H7 (cell line): ENCODE data around the gene STX8. TPM values are rescaled to one million over a fixed set of nuclear protein-coding genes. Genes with fewer than 3 reads are reported as not detected.
A peak's percentile ranks its signal among the peaks of the same experiment; 100 is the strongest.

Experiments used
- DNase-seq: peaks from one replicate; pipeline ENCODE4 v3.0.0; 2012
- H3K27me3 ChIP-seq: 2 replicates; pipeline ENCODE4 v1.6.0; 2011; ENCODE audit warnings: mild to moderate bottlenecking, low read length; ENCODE audit not compliant: control insufficient read depth, insufficient read depth
- H3K36me3 ChIP-seq: replicated peaks from 2 replicates; pipeline ENCODE4 v1.5.1; 2011; ENCODE audit warnings: low read length; ENCODE audit not compliant: control insufficient read depth, insufficient read depth
- H3K4me3 ChIP-seq: 2 replicates; pipeline ENCODE4 v1.5.1; 2011; ENCODE audit warnings: low read depth, mild to moderate bottlenecking, control low read depth, low read length, moderate library complexity; ENCODE audit not compliant: insufficient read depth
- total RNA-seq: library from RNA; depleted of rRNA; stranded (reverse); fragments of >200 nt; shearing (Covaris generic); gene quantifications from 2 replicates; pipeline ENCODE4 v1.2.3, GENCODE V29; 2014

Gene STX8
- total RNA-seq, 1 experiment from 2014 or later, result 51.8 TPM

DNA sequence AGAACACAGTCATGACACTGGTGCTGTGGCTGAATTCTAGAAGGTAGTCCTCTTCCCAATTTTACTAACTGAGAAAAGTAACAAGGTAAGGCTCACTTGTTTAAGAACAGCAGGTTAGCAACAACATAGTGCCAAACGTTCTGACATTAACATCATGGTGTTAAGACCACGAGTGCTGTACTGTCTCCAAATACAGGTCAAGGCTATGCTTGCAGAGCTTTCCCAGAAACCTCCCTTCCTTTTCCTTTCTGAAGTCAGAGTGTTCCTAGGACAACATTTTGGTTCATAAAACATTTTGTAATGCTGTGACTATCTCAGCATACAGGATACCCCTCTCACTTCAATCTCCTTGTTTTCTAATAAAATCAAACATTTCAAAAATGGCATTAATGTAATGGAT lies 144.0 kb downstream of the STX8 start:
- no peak for DNase-seq
- no peaks in the 10 kb centered on the region for H3K36me3 ChIP-seq
- H3K4me3 ChIP-seq, result no peak overlapping the region
- no peaks in the 10 kb centered on the region for H3K27me3 ChIP-seq

DNA sequence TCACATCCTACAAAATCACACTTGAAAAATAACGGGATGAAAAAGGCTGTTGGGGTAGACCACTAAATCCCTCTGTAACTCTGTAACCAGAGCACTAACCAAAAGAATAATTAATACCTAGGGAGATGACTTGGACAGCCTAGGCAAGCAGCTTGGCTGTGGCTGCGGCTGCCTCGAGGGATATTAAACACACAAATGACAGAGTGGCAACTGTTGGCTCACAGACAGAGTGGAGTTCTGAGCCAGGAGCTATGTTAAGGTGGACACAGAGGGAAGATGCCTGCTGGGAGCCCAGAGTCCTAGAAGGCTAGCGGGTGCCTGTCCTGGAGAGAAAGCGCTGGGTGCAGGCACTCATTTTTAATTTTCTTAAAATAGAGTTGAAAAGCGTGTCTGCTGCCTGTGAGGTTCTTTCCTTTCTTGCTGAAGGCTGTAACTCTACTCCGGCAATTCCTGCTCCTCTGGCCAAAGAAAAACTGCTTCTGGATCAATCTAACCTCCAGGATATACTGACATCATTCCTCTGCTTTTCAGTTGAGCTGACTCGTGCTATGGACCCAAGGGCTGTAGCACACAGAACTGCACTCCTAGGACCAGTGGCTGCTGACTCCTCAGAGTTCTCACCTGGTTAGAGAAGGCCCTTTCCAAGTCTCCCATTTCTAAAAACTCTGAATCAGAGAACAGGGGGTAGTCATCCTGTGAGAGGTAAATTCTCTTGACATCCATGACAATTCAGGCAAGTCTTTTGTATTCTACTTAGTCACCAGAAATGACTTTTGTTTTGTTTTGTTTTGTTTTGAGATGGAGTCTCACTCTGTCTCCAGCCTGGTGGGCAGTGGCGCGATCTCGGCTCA lies 147.9 kb downstream of the STX8 start:
- H3K27me3 ChIP-seq, result no peaks in the 10 kb centered on the region
- H3K36me3 ChIP-seq, result no peaks in the 10 kb centered on the region
- H3K4me3 ChIP-seq, result no peak overlapping the region
- no peak for DNase-seq

DNA sequence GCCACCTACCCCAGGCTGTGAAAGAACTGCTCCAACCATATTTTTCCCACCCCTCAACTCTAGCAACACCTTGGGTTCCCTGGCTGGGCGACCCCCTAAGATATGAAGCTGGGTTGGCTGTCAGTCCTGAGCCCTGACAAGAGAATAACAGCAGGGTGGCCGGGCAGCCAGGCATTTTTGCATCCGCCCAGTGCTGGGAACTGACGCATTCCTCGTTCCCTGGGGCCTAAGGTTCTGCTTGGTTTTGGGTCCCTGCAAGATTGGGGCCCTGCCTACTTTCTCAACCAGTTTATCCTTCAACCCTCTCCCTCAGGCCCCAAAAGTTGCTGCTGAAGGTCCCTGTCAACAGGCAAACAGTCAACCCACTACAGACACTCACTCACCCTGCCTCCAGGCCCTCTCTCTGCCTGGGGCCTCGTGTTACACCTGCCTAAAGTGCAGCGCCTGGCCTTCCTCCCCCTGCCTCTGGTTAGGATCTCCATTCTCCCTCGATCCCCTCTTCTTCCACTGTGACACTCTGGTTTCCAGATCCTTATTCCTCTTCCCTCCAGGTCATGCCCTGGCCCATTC lies 151.5 kb downstream of the STX8 start:
- no peaks in the 10 kb centered on the region for H3K36me3 ChIP-seq
- no peaks in the 10 kb centered on the region for H3K27me3 ChIP-seq
- peak; percentile 36 for DNase-seq
- no peak overlapping the region for H3K4me3 ChIP-seq

DNA sequence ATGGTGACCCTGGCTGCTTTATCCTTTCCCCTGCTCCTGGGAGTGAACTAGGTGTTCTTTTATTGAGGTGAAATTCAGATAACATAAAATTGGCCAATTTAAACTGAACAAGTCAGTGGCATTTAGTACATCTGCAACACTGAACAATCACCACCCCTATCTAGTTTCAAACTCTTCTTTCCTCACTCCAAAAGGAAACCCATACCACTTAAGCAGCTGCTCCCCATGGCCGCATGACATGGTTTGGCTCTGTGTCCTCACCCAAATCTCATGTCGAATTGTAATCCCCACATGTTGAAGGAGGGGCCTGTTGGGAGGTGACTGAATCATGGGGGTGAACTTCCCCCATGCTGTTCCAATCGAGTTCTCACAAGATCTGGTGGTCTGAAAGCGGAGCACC lies 154.1 kb downstream of the STX8 start:
- Histone ChIP-seq H3K36me3 (no peaks in the 10 kb centered on the region), H3K27me3 (no peaks in the 10 kb centered on the region), H3K4me3 (no peak overlapping the region)
- DNase-seq, result no peak

DNA sequence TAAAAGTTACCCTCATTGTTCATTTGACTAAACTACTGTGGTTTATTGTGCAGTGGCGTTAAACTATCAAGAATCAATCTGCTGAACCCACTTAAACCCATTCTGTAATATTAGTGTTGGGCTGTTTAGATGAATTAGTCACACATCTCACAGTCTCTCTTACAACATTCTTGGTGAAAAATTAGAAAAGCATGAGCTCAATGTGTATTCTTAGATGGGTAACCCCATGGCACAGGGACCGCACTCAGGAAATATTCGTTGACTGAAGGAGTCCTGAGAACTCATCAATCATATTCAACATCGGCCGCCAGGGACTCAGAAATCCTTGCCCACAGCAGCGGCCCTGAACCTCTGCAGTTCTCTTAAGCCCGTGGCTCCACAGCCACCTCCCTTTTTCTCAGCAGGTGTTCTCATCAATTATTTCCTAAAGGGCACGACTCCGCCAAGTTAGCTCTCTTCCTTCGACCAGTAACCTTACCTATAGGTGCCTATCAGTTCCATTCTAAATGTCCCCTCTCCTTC lies 155.6 kb downstream of the STX8 start:
- Histone ChIP-seq H3K36me3 (no peaks in the 10 kb centered on the region), H3K27me3 (no peaks in the 10 kb centered on the region), H3K4me3 (no peak overlapping the region)
- no peak for DNase-seq

DNA sequence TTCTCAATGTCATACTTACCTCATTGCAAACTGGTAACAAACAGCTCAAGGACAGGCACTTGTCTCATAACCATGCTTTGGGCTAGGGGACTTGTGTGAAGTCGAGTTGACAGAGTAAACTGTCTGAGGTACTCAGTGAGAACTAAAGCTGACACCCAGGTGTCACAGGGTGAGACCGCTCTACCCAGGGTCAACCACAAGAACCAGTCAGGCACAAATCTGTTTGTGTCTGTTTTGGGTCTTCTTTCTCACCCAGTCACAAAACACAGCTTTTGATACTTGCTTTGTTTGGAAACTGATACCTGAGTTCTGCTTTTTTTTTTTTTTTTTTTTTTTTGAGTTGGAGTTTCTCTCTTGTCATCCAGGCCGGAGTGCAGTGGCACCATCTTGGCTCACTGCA lies 161.1 kb downstream of the STX8 start:
- H3K4me3 ChIP-seq, result no peak overlapping the region
- H3K36me3 ChIP-seq, result no peaks in the 10 kb centered on the region
- DNase-seq, result no peak
- H3K27me3 ChIP-seq, result no peaks in the 10 kb centered on the region

DNA sequence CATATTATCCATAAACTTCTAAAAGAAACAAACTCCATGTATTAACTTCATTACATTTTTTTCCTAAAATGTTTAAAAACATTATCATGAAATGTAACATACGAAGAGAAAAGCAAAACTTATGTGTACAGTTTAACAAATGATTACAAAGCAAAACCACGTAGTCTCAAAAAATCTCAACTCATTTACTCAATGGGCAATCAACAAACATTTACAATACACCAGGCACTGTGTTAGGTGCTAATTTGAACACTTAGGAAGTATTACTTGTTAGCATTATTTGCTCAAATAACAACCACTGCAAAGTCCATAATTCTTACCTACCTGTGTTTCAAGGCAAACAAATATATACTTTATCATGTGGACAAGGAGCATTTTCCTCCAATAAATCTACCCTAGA lies 164.9 kb downstream of the STX8 start:
- H3K36me3 ChIP-seq, result no peaks in the 10 kb centered on the region
- no peak for DNase-seq
- no peaks in the 10 kb centered on the region for H3K27me3 ChIP-seq
- H3K4me3 ChIP-seq, result no peak overlapping the region

DNA sequence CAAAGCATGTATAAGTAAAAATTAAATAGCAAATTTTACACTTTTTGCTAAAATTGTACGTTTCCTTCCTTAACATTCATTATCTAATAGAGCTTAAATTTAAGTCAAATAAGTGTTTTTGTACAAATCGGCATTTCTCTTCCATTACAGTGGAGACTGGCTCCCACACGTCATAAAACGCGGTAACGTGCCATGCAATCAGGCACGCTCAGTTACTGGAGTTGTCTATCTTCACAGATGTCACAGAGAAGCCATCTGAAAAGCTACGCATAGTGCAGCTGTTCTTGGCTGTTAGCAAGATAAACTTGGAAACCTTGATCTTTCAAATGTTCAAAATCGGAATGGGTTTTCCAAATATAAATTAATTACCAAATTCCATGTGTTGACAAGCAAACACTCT lies 165.3 kb downstream of the STX8 start:
- H3K27me3 ChIP-seq, result no peaks in the 10 kb centered on the region
- H3K36me3 ChIP-seq, result no peaks in the 10 kb centered on the region
- H3K4me3 ChIP-seq, result no peak overlapping the region
- no peak for DNase-seq

DNA sequence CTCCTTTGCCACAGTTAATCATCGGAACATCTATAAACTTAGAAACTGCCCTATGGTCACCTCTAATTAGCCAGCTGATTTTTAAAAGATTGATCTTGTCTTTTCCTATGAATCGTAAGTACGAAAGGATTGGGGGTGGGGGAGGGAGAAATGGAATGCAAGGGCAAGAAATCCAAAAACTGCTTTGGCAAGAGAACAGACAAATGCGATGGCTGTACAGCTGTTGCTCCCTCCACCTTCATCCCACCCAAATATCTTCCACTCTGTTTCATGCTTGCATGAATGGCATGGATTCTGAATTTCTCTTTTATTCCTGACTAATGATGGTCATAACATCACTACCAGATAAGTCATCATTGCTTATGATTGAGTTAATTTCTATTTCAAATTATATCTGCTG lies 165.7 kb downstream of the STX8 start:
- no peaks in the 10 kb centered on the region for H3K36me3 ChIP-seq
- H3K4me3 ChIP-seq, result no peak overlapping the region
- H3K27me3 ChIP-seq, result no peaks in the 10 kb centered on the region
- DNase-seq, result no peak

DNA sequence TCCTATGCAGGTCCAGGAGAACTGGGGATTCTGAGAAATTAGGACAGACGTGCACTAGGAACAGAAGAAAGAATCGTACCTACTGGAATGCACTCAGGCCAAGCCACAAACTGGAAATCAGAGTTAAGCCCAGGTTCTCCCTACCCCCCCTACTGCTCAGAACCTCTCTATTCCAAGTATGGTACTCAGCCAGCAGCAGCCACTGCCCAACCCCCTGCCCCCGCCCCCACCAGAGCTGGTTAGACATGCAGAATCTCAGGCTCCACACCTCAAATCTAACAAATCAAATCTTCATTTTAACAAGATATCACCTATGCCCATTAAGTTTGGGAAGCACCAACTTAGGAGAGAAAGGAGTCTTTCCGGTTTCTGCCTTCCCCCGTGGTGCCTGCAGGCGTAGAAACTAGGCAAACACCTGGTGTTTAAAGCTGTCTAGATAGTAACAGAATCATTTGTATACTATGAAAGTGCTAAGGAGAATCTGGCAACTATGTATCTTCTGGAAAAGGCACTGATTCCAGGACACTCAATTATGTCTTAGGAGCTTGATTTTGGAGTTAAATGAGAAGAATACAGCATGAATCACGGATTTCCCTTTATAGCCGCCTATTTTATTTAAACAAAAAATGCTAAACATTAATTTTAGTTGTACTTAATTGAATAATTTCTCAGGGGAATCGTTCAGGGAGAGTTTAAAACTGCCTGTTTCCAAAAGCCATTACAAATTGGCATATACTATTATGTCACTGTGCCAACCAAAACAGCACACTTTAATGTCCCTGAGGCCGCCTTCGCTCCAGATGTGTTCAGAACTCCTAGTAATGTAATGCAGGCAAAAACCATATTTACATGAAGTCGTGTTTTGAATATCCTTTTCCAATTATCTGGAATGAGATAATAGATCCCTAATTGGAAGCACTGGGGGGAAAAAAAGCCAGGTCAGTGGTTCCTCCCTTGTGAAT lies 166.5 kb downstream of the STX8 start:
- no peak for DNase-seq
- Histone ChIP-seq H3K4me3 (no peak overlapping the region), H3K36me3 (no peaks in the 10 kb centered on the region), H3K27me3 (no peaks in the 10 kb centered on the region)

DNA sequence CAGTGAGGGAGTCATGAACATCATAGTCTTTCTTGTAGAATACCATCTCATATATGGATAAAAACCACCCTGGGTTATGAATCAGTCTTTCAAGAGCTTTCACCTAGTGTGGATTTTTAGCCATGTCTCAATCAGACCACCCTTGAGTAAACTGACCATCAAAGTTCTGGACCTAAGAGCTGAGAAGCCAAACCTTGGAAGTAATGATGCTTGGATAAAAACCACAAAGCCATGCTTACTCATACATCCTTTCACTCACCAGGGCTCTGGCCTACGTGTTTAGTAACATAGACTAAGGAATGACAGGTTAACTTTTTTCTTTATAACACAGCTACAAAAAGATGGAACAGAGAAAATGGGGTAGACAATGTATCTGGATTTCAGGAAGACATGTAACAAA lies 167.2 kb downstream of the STX8 start:
- DNase-seq, result no peak
- Histone ChIP-seq H3K4me3 (no peak overlapping the region), H3K36me3 (no peaks in the 10 kb centered on the region), H3K27me3 (no peaks in the 10 kb centered on the region)

DNA sequence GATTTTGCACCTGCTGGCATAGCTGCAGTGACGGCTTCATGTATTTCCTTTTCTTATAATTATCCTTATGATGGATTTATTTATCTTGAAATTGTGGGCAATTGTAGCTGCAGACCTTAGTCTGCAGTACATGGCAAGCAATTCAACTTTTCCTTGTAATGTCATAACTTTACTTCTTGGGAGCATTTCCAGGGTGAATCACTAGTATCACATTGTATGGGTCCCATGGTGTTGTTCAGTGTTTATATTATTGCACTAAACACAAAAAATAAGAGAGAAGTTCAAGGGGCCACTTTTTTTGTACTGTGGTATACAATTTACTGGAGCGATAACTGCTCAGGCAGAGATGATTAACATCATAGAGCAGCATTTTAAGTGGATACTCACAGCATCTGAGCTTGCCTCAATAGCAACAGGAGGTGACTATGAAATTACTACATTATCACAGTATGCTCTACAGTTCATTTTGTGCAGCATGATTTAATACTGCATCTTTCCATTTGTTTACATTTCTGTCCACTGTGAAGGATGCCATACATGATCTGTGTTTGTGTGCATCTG lies 169.5 kb downstream of the STX8 start:
- DNase-seq, result no peak
- Histone ChIP-seq H3K27me3 (no peaks in the 10 kb centered on the region), H3K36me3 (no peaks in the 10 kb centered on the region), H3K4me3 (no peak overlapping the region)

DNA sequence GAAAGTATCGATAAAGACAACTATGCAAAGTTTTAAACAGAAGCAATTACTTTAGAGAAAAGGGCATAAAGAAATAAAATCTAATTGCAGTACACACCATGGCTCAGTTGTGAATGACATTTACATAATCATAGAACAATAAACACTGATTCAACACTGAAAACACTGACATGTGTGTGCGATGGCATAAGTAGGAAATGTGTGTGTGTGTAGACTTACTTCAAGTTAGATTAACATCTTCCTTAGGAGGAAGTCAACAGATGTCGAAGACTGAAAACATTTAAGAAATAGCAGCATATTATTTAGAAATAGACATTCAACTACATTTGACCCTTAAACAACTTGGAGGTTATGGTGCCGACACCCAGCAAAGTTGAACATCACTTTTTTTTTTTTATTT lies 172.4 kb downstream of the STX8 start:
- Histone ChIP-seq H3K27me3 (no peaks in the 10 kb centered on the region), H3K36me3 (no peaks in the 10 kb centered on the region), H3K4me3 (no peak overlapping the region)
- DNase-seq, result no peak

DNA sequence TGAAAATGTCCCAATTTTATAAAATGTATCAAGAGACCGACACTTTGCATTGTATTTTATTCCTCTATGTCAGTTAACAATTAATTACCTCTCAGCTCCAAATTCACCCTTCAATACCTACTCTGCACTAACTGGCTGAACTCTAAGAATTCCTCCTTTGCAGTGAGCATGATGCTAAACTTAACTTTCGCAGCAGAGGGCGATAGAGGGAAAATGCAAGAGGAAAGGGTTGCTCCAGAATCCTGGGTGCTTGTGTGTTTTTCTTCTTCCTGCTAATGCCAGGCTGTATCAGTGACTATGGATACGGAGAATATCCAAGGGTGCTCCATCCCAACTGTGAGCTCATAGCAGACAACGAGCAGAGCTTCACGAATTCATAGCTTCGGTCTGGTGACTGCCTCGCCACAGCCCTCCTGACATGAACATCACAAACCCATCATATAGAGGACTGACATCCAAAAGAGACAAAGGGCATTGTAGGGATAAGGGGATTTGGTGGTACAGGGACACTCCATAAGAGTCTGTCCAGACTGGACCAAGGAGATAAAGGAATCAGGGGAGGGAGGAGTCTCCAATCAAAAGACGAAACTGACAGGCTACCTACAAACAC lies 172.9 kb downstream of the STX8 start:
- DNase-seq, result peak; percentile 57
- no peaks in the 10 kb centered on the region for H3K27me3 ChIP-seq
- no peak overlapping the region for H3K4me3 ChIP-seq
- no peaks in the 10 kb centered on the region for H3K36me3 ChIP-seq
